GM13976 (cell line): ENCODE measurements around the gene SNRPA1.
"Not testable (repeated sequence)": the region's sequence is repeated elsewhere in the genome, so short reads cannot be mapped to it uniquely, and the experiment has no call there.

Experiments used
- DNase-seq: peaks from one replicate; pipeline ENCODE4 v3.0.0; 2012; ENCODE audit warnings: low spot score
- in situ Hi-C: fragments of 300-500 bp; cut with MboI; formaldehyde crosslinking; loops from one replicate; pipeline ENCODE4 v1.12.0; 2022; ENCODE audit warnings: low sequenced_read_pairs, mixed read lengths, inconsistent platforms; ENCODE audit not compliant: unreplicated experiment
- TF ChIP-seq, protein P1 (sequence below): IDR thresholded peaks from 2 replicates; pipeline ENCODE4 v1.5.1; 2012; ENCODE audit warnings: borderline replicate concordance, mild to moderate bottlenecking; ENCODE audit not compliant: insufficient read depth; ENCODE audit errors: extremely low read depth, missing control alignments, control extremely low read depth

The SNRPA1 gene

DNA sequence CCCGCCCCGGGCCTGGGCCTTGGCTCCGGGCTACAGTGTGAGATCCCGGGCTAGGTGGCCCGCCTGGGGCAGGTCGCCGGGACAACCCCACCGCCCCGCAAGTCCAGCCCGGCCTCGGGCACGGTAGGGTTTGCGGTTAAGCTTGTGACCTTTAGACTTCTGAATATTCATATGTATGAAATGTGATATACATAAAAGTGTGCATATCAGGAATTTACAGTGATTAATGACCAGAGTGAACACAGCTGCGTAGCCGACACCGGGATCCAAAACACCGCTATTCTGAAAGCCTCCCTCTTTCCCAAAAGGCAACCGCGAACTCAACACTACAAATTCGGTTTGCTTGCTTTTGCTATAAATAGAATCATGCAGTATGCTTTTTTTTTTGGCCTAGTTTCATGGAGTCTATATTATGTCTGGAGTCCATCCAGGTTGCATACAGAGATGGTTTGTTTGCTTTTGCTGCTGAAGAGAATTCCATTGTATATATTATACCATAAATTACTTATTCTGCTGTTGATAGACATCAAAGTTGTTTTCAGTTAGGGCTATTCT, 636 bp upstream of the SNRPA1 start:
- DNase-seq: no peak
- in situ Hi-C loops: loop anchor here (10.0 kb wide), 1 partner anchor 199 kb away; no protein-coding TSS in a partner anchor
- TF ChIP-seq, protein P1, sequence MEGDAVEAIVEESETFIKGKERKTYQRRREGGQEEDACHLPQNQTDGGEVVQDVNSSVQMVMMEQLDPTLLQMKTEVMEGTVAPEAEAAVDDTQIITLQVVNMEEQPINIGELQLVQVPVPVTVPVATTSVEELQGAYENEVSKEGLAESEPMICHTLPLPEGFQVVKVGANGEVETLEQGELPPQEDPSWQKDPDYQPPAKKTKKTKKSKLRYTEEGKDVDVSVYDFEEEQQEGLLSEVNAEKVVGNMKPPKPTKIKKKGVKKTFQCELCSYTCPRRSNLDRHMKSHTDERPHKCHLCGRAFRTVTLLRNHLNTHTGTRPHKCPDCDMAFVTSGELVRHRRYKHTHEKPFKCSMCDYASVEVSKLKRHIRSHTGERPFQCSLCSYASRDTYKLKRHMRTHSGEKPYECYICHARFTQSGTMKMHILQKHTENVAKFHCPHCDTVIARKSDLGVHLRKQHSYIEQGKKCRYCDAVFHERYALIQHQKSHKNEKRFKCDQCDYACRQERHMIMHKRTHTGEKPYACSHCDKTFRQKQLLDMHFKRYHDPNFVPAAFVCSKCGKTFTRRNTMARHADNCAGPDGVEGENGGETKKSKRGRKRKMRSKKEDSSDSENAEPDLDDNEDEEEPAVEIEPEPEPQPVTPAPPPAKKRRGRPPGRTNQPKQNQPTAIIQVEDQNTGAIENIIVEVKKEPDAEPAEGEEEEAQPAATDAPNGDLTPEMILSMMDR: no peak

DNA sequence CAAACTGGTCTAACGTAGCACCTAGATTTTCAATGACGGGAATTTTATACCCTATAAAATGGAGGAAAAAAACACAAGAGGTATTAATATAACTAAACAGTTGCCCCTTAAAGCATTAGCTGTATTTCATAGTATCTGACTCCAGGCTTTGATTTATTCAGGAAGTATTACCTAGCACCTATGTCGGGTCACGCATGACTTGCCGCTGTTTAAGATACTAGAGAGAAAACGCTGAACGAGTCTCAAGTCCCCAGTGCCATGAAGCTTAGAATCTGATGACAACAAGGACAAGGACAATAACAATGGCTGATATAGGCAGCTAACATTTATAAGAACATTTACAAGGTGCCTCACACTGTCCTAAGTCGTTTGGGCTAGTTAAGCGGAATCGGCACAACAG, 1.9 kb downstream of the SNRPA1 start:
- TF ChIP-seq, protein P1: no peak
- in situ Hi-C loops: loop anchor here (10.0 kb wide), 1 partner anchor 202 kb away; no protein-coding TSS in a partner anchor
- no peak for DNase-seq

DNA sequence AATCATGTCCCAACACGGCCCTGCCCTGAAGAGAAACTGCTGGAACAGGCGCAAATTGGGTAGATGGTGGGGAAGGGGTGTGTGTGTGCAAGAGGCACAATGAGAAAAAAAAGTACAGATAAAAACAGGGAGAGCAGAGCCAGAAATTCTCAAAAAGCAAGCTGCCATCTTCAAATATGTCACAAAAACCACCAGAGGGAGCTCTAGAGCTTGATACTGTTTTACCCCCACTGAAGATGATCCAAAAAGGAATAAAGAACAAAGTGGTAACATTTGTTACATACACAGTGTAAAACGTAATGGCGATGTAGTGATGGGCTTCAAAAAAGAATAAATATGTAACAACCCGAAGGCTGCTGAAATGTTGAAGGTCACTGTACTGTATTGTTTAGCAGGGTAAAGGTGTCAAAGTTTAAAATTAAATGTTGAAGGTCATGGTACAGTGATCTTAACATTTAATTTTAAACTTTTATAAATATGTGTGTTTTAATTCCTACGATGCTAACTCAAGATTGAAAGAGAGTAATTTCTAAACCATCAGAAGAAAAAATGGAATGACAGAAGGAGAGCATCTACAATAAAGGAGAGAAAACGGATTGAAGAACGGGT, 6.0 kb downstream of the SNRPA1 start:
- DNase-seq: peak; percentile 45
- TF ChIP-seq, protein P1: peak; percentile 36
- in situ Hi-C loops: no loop called here

DNA sequence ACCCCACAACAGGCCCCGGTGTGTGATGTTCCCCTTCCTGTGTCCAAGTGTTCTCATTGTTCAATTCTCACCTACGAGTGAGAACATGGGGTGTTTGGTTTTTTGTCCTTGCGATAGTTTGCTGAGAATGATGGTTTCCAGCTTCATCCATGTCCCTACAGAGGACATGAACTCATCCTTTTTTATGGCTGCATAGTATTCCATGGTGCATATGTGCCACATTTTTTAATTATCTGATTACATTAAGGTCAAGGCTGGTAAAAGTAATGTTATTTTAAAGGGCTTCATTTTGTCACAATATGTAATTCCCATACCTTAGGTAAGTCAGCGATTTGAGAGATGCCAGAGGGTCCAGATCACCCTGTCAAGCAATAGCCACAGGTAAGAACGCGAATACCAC, 7.7 kb downstream of the SNRPA1 start:
- in situ Hi-C loops, DNase-seq: not testable (repeated sequence)

DNA sequence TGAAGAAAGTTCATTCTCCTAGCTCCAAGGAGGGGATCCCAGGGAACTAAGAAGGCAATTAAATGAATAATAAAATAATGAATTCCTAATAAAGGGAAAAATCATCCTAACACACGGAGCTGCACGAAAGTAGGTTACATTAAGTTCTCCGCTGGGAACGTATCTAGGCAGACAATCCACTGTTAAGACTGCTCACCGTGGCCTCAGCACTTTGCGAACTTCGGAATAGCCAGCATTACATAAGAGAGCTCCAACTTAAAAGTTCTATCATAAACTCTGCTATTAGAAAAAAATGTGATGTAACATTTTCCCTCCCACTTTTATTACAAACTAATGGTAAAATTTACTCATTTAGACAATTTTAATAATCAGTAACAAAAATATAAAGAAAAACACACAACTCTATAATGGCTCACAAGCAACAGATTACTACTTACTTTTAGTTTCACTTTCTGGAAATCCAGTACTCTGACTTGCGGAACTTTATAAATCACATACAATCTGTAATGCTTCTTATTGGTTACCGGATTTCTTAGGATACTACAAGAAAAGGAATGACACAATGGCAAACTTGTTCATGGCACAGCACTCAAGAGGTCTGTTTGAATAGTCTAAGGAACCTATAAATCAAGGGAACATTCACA, 8.5 kb downstream of the SNRPA1 start:
- in situ Hi-C loops: no loop called here
- no peak for DNase-seq
- TF ChIP-seq, protein P1: no peak

DNA sequence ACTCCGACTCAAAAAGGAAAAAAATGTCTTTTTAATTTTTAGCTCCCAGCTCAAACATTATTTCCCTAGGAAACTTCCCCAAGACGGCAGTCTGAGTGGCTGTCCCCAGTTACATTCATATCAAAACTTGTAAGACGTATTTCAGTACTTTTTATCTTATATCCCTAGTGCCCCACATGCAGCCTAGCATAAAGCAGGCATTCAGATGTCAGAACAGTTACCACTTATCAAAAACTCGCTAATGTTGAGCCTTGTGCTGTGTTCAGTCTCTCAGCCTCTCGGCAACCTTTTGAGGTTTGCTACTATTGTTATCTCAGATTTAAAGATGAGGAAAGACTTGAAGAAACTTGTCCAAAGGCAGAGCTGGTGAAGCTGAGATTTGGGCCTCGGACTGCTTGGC, 11.1 kb downstream of the SNRPA1 start:
- no peak for DNase-seq
- TF ChIP-seq, protein P1: no peak
- in situ Hi-C loops: no loop called here

DNA sequence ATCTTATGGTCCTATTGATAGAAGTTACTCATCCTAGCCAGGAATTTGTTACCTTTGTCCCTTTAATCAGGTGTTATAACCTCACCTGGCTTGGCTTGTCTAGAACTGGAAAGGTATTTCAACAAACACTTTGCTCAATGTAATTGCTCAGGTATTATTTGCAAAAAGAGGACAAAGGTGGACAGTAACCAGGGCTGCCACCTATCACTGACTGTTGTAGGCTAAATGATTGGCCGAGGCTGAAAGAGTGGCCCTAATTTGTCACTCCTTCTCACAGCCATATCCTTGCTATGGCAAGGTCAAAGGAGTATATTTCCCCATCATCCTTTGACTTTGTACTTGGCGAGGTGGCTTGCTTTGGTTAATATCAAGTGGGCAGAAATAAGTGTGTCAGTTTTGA, 15.0 kb downstream of the SNRPA1 start:
- in situ Hi-C loops: no loop called here
- DNase-seq: no peak
- TF ChIP-seq, protein P1: no peak
